Left lung (tissue), 10 donors: ENCODE results near the gene ADAMTSL1. TPM values are rescaled to one million over a fixed set of nuclear protein-coding genes. Genes with fewer than 3 reads are reported as not detected.
A peak's percentile ranks its signal among the peaks of the same experiment; 100 is the strongest.

Experiments used
- ATAC-seq: fragments of 200-7000 bp; cut with Tn5 transposase; one replicate; pipeline ENCODE4 v1.9.1; 2020; ENCODE audit warnings: moderate library complexity
- DNase-seq, 4 donors: peaks; one replicate each; pipeline ENCODE4 v3.0.0-alpha.2; 2013 to 2020
- H3K27ac ChIP-seq, 2 donors: fragments of 200-600 bp; sonication (generic) in 1 of 2; one replicate each; pipeline versions ENCODE4 v1.5.0 to v1.8.0; 2020 to 2021
- H3K27me3 ChIP-seq, 2 donors: fragments of 200-600 bp; sonication (generic) in 1 of 2; one replicate each; pipeline versions ENCODE4 v1.5.0 to v1.8.0; 2020 to 2021
- H3K36me3 ChIP-seq, 2 donors: fragments of 200-600 bp; sonication (generic) in 1 of 2; one replicate each; pipeline versions ENCODE4 v1.5.0 to v1.8.0; 2020 to 2021
- H3K4me1 ChIP-seq, 2 donors: fragments of 200-600 bp; one replicate each; pipeline ENCODE4 v1.8.0; 2021
- H3K4me3 ChIP-seq, 2 donors: fragments of 200-600 bp; sonication (generic) in 1 of 2; one replicate each; pipeline versions ENCODE4 v1.5.0 to v1.8.0; 2020 to 2021; ENCODE audit warnings: mild to moderate bottlenecking in 1 of 2
- H3K9me3 ChIP-seq, 2 donors: fragments of 200-600 bp; sonication (generic) in 1 of 2; one replicate each; pipeline versions ENCODE4 v1.5.0 to v1.8.0; 2020 to 2021
- intact Hi-C, 2 donors: fragments of 100-400 bp; cut with DNase I; formaldehyde crosslinking; loops; one replicate each; pipeline versions ENCODE4 v1.11.2 to v1.14.2; 2022
- polyA plus RNA-seq, 6 donors: library from polyadenylated mRNA; unstranded; fragments of 120-200 nt; gene quantifications; one replicate each; pipeline ENCODE4 v1.2.1, GENCODE V29; 2013; ENCODE audit not compliant: insufficient read length in 6 of 6
- total RNA-seq, 2 donors: library from RNA; stranded (reverse); fragmentation: NEBNext Ultra II Directional; extraction: Animal tissue kit (Norgen Biotek cat#: 25700); gene quantifications; one replicate each; pipeline ENCODE4 v1.2.1, GENCODE V29; 2021
- TF ChIP-seq, protein P1 (sequence below), 2 donors: fragments of 200-600 bp; sonication (generic) in 1 of 2; IDR thresholded peaks; one replicate each; pipeline versions ENCODE4 v1.5.0 to v1.8.0; 2021; ENCODE audit warnings: antibody characterized with exemption in 2 of 2
- donor health status: DM: no; HTN: yes; CAD: no.
- donor health status: DM: no; HTN: no; CAD: no.

ADAMTSL1 gene
- total and polyA plus RNA-seq, 8 donors = 3.0 to 28.1 (median 17.9) TPM

DNA sequence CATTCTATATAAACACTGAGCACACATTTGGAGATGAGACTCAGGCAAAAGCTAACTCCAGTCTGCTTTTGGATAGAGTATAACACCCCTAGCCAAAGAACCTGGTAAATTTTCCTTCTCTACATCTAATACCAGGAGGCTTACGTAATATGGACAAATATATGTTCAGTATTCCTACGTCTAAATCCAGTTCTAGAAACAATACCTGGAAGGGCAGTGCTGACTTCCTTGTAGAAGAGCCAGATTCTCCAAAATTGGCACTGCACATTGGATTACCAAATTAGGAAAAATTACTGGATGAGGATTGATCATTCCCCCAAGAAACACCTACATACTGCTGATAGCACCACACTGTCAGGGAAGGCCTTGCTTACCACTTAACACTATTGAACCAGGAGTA lies 311.7 kb downstream of the ADAMTSL1 start:
- Histone ChIP-seq H3K4me3 (no peak overlapping the region), H3K36me3 (no peaks in the 10 kb centered on the region), H3K27ac (peak overlapping the region in 1 of 2 donors; percentile 0), H3K4me1 (peaks cover 0 to 3% of the 10 kb centered on the region in 2 donors), H3K9me3 (no peaks in the 10 kb centered on the region), H3K27me3 (no peaks in the 10 kb centered on the region)
- no peak for DNase-seq
- no peak for ATAC-seq
- TF ChIP-seq, protein P1, sequence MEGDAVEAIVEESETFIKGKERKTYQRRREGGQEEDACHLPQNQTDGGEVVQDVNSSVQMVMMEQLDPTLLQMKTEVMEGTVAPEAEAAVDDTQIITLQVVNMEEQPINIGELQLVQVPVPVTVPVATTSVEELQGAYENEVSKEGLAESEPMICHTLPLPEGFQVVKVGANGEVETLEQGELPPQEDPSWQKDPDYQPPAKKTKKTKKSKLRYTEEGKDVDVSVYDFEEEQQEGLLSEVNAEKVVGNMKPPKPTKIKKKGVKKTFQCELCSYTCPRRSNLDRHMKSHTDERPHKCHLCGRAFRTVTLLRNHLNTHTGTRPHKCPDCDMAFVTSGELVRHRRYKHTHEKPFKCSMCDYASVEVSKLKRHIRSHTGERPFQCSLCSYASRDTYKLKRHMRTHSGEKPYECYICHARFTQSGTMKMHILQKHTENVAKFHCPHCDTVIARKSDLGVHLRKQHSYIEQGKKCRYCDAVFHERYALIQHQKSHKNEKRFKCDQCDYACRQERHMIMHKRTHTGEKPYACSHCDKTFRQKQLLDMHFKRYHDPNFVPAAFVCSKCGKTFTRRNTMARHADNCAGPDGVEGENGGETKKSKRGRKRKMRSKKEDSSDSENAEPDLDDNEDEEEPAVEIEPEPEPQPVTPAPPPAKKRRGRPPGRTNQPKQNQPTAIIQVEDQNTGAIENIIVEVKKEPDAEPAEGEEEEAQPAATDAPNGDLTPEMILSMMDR (IDR thresholded peaks at IDR 0.05) = no peak
- intact Hi-C loops = no loop called here

DNA sequence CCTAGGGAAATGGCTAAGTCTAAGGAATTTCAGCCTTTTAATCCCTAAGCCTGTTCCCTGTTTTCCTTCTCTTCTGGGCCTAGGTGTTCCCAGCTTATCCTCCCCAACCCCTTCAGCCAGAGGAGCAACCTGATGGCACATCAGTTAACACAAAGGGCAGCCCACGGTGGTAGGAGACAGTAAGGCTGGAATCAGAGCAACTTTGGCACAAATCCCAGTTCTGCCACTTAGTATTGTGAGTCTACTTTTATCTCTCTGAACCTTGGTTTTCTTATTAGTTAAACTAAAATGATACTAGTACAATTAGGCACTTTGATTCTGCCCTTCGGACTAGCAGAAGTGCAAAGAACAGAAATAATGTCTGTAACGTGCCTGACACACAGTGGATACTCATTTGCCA lies 312.2 kb downstream of the ADAMTSL1 start:
- intact Hi-C loops = no loop called here
- H3K27me3 ChIP-seq = no peaks in the 10 kb centered on the region
- no peak for ATAC-seq
- DNase-seq = no peak
- H3K9me3 ChIP-seq = no peaks in the 10 kb centered on the region
- TF ChIP-seq, protein P1 (IDR thresholded peaks at IDR 0.05) = no peak
- no peaks in the 10 kb centered on the region for H3K36me3 ChIP-seq
- H3K27ac ChIP-seq = peak overlapping the region in 1 of 2 donors; percentile 0
- peaks cover 0 to 3% of the 10 kb centered on the region in 2 donors for H3K4me1 ChIP-seq
- H3K4me3 ChIP-seq = no peak overlapping the region

DNA sequence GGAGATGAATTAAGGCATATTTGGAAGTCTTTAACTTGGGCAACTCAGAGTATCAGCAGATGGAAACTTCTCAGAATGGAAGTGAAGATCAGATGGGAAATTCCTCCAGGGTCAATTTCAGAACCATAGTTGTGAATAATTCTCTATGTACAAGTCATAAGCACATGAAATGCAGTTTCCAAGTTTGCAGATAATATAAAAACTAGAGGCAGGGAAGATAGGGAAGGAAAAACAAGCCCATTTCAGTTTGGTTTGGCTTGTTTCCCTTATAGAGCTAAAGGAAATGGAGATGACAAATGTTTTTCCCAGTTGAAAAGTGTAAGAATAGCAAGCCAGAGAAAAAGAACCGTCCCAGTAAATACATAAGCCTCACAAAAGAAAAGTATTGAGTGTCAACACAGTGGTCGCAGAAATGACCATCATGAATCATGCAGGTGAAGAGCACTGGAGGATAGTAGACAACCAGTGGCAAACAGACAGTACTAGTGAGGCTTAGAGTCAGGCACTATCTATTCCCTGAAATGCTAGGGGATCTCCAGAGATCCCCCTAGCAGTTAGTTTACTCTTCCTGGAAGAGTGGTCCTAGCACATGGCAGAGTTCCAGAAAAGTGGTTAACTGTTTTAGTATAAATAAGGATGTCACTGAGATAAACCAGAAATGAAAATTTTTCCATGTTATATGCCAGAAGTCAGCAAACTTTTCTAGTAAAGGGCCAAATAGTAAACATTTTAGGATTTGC lies 313.1 kb downstream of the ADAMTSL1 start:
- Histone ChIP-seq H3K9me3 (no peaks in the 10 kb centered on the region), H3K36me3 (no peaks in the 10 kb centered on the region), H3K4me1 (peaks cover 0 to 3% of the 10 kb centered on the region in 2 donors), H3K27ac (no peak overlapping the region), H3K27me3 (no peaks in the 10 kb centered on the region), H3K4me3 (no peak overlapping the region)
- peak; percentile 35 for ATAC-seq
- DNase-seq = peak in 2 of 4 donors; percentile 50 to 51
- intact Hi-C loops = no loop called here
- TF ChIP-seq, protein P1 (IDR thresholded peaks at IDR 0.05) = no peak

DNA sequence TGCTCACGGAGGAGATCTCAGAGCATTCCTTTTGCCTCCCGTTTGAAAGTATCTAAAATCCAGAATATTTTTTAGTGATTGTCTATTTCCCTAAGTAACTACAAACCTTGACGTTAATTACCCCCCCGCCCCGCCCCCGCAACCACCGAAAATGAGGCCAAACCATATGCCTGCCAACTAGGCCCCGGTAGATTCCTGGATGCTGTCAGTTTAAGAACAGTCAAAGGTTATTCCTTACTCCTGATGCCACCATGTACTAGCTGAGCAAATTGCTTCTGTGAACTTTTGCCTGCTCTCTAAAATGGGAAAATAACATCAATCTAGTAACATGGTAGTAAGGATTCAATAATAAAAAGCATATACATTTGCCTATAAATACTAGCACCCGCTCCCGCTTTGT lies 314.3 kb downstream of the ADAMTSL1 start:
- TF ChIP-seq, protein P1 (IDR thresholded peaks at IDR 0.05) = no peak
- intact Hi-C loops = no loop called here
- DNase-seq (no peak), ATAC-seq (no peak)
- H3K27ac ChIP-seq = no peak overlapping the region
- no peaks in the 10 kb centered on the region for H3K27me3 ChIP-seq
- H3K36me3 ChIP-seq = no peaks in the 10 kb centered on the region
- no peak overlapping the region for H3K4me3 ChIP-seq
- H3K9me3 ChIP-seq = no peaks in the 10 kb centered on the region
- H3K4me1 ChIP-seq = peaks cover 0 to 3% of the 10 kb centered on the region in 2 donors

DNA sequence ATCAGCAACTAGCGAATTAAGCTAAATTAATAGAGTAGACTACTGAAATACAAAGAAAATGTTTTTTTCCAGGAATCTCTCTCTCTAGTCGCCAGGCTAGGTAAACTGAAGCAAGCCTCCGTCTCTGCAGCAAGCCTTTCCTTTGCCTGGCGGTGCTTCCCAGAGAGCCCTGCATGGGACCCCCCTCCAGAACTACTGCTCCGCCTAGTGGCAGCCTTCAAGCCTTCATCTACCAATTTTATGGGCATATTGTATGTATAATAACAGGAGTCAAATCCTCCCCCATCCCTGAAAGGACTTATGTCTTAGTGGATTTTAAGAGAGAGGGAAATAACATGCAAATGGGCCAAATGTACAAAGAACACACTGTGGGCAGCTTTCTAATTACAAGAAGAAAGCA lies 317.1 kb downstream of the ADAMTSL1 start:
- ATAC-seq (peak; percentile 24), DNase-seq (peak in 1 of 4 donors; percentile 26)
- TF ChIP-seq, protein P1 (IDR thresholded peaks at IDR 0.05) = no peak
- Histone ChIP-seq H3K9me3 (no peaks in the 10 kb centered on the region), H3K27ac (no peak overlapping the region), H3K27me3 (no peaks in the 10 kb centered on the region), H3K36me3 (no peaks in the 10 kb centered on the region), H3K4me3 (no peak overlapping the region), H3K4me1 (peaks cover 0 to 3% of the 10 kb centered on the region in 2 donors)
- intact Hi-C loops = no loop called here
